ENCODE data around the gene LTBP3. TPM values are rescaled to one million over a fixed set of nuclear protein-coding genes. Genes with fewer than 3 reads are reported as not detected.

Gene LTBP3
- total and polyA plus RNA-seq, 9 of the 15 experiments (the other 6 are each of a cell fraction or from before 2014, with no cell fraction given), result 0.06 to 20.5 (median 4.8) TPM

GRCh38 chr11:65506772-65507505 is 51.2 kb downstream of the LTBP3 start (continued):
- peak; percentile 81 for TF ChIP-seq CHD7 (IDR thresholded peaks at IDR 0.05; ENCODE audit: low read depth, low read length)
- TF ChIP-seq PPARD (CRISPR knock-in tag; IDR thresholded peaks at IDR 0.05), result no peak
- peak; percentile 48 for TF ChIP-seq KLF13 (tag; IDR thresholded peaks at IDR 0.05; ENCODE audit: borderline replicate concordance, low read depth)
- peak; percentile 97 for TF ChIP-seq ZBED1 (IDR thresholded peaks at IDR 0.05)
- TF ChIP-seq RBBP5 (IDR thresholded peaks at IDR 0.05; ENCODE audit: borderline replicate concordance, insufficient read depth, low read length, poor library complexity, severe bottlenecking), result no peak
- TF ChIP-seq CREB3L1 (IDR thresholded peaks at IDR 0.05; ENCODE audit: borderline replicate concordance, low read depth), result peak; percentile 45; the same call in 1 of the 2 replicates
- peak; percentile 92 for TF ChIP-seq RHOXF2B (CRISPR knock-in tag; conservative IDR thresholded peaks at IDR 0.05)
- no peak for TF ChIP-seq BRD4 (IDR thresholded peaks at IDR 0.05)
- no peak for TF ChIP-seq ELK1 (CRISPR knock-in tag; IDR thresholded peaks at IDR 0.05)
- 0 out of 2 replicates have a peak, but pooled peaks have one; percentile 75 for TF ChIP-seq ZKSCAN1 (IDR thresholded peaks at IDR 0.05; ENCODE audit: low read depth, low read length)
- no peak for TF ChIP-seq KDM2B (CRISPR knock-in tag; IDR thresholded peaks at IDR 0.05)
- TF ChIP-seq CCNT2 (IDR thresholded peaks at IDR 0.05; ENCODE audit: borderline replicate concordance, extremely low read depth, insufficient read length, low read depth, low read length), result peak; percentile 97
- no peak for TF ChIP-seq SNRNP70 (optimal IDR thresholded peaks at IDR 0.05; ENCODE audit: low read depth, low read length)
